Measurements from ENCODE around the gene CTRB1. TPM values are rescaled to one million over a fixed set of nuclear protein-coding genes. Genes with fewer than 3 reads are reported as not detected.

Gene CTRB1
- total RNA-seq, 2 donors from 2014 or later, result 19.1 TPM; not detected in 1

- H3K4me3 ChIP-seq, result no peak overlapping the region
- no peak overlapping the region for H3K9ac ChIP-seq (ENCODE audit: low read depth in 2 of 2, low read length in 2 of 2)
- no peaks in the 10 kb centered on the region for H3K9me3 ChIP-seq
- no peaks in the 10 kb centered on the region for H3K27me3 ChIP-seq
- no peaks in the 10 kb centered on the region for H3K4me1 ChIP-seq
- DNase-seq, result no peak
- H3K36me3 ChIP-seq, result peaks cover 9% of the 10 kb centered on the region
- no peak overlapping the region for H3K27ac ChIP-seq
- no peak for TF ChIP-seq CTCF (IDR thresholded peaks at IDR 0.05)
- intact Hi-C loops (cut with DNase I), result loop anchor here (2.0 kb wide), 1 partner anchor 19 kb away; the partner anchor contains the start of gene CTRB2
These were observed 7.1 kb downstream of the CTRB1 start for GRCh38 chr16:75225678-75226515.

GRCh38 chr16:75226550-75227360 lies 8.0 kb downstream of the CTRB1 start:
- peak; percentile 18 for DNase-seq
- intact Hi-C loops (cut with DNase I), result no loop called here
- peaks cover 9% of the 10 kb centered on the region for H3K36me3 ChIP-seq

GRCh38 chr16:75227361-75228142 lies 8.8 kb downstream of the CTRB1 start:
- peaks cover 9% of the 10 kb centered on the region for H3K36me3 ChIP-seq
- H3K9me3 ChIP-seq, result no peaks in the 10 kb centered on the region
- H3K9ac ChIP-seq (ENCODE audit: low read depth in 2 of 2, low read length in 2 of 2), result no peak overlapping the region
- intact Hi-C loops (cut with DNase I), result no loop called here
- H3K27ac ChIP-seq, result no peak overlapping the region
- H3K4me1 ChIP-seq, result no peaks in the 10 kb centered on the region
- TF ChIP-seq CTCF (IDR thresholded peaks at IDR 0.05), result no peak
- no peak overlapping the region for H3K4me3 ChIP-seq
- DNase-seq, result peak; percentile 17
- H3K27me3 ChIP-seq, result no peaks in the 10 kb centered on the region

More at GRCh38 chr16:75226550-75227360, 8.0 kb downstream of the CTRB1 start:
- Histone ChIP-seq H3K9ac (ENCODE audit: low read depth in 2 of 2, low read length in 2 of 2) (no peak overlapping the region), H3K27me3 (no peaks in the 10 kb centered on the region), H3K9me3 (no peaks in the 10 kb centered on the region), H3K27ac (no peak overlapping the region), H3K4me3 (no peak overlapping the region), H3K4me1 (no peaks in the 10 kb centered on the region)
- TF ChIP-seq CTCF (IDR thresholded peaks at IDR 0.05), result no peak

- Histone ChIP-seq H3K36me3 (peaks cover 9% of the 10 kb centered on the region), H3K4me1 (no peaks in the 10 kb centered on the region), H3K4me3 (no peak overlapping the region), H3K27me3 (no peaks in the 10 kb centered on the region), H3K9ac (ENCODE audit: low read depth in 2 of 2, low read length in 2 of 2) (no peak overlapping the region), H3K27ac (no peak overlapping the region), H3K9me3 (no peaks in the 10 kb centered on the region)
- intact Hi-C loops (cut with DNase I), result no loop called here
- no peak for TF ChIP-seq CTCF (IDR thresholded peaks at IDR 0.05)
- no peak for DNase-seq
These were observed 9.6 kb downstream of the CTRB1 start for GRCh38 chr16:75228143-75228976.

All from colonic mucosa (tissue), 4 donors.